Measurements from ENCODE around the gene FKRP.
"Not testable (repeated sequence)": the region's sequence is repeated elsewhere in the genome, so short reads cannot be mapped to it uniquely, and the experiment has no call there.

FKRP gene

GRCh38 chr19:46787040-46787330, 41.1 kb downstream of the FKRP start:
- no peak for ATAC-seq (ENCODE audit: low read depth)
- peaks cover 41% of the 10 kb centered on the region for H3K4me1 Mint-ChIP-seq

DNA sequence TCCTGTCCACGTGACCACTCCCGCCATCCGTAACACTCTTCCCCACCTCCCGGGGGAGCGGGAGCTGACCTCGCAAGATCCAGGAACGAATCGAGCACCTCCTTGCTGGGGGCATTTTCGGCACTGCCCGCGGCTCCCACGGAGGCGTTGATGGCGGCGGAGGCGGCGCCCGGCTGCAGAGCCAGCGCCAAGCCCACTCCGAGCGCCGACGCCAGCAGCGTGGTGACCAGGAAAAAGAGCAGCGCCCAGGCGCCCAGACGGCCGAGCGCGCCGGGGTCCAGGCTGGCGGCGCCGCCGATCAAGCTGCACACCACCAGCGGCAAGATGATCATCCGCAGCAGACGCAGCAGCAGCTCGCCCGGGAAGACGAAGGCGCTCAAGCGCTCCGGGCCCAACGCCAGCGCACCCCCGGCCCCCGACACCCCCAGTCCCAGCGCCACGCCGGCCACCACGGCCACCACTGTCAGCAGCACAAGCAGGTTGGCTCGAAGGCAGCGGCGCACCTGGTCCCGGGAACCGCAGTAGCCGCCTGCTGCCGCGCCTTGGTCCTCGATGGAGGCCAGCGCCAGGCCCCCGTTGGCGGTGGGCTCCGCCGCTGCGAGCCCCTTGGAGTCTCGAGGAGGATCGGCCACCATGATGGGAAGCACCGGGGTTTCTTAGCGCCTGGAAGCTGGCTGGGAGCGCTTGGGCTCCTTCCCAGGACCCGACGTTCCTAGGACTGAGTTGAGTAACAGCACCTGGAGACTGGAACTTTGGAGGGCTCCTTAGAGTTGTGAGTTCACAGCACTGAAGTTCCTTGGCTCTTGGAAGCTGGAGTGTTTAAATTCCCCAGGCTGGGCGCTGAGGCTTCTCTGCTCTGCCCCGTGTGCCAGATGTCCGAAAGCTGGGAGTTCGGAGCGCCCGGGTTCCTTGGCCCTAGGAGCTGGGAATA, 41.7 kb downstream of the FKRP start:
- peak in 1 of 2 donors; percentile 48 for DNase-seq (ENCODE audit: low spot score in 2 of 2)
- peak overlapping the region; percentile 95 for H3K27ac Mint-ChIP-seq
- no peaks in the 10 kb centered on the region for H3K9me3 Mint-ChIP-seq
- peak overlapping the region; percentile 95 for H3K4me3 Mint-ChIP-seq
- H3K27me3 Mint-ChIP-seq: no peaks in the 10 kb centered on the region
- peaks cover 6% of the 10 kb centered on the region for H3K36me3 Mint-ChIP-seq
- no peak for ATAC-seq (ENCODE audit: low read depth)
- peaks cover 39% of the 10 kb centered on the region for H3K4me1 Mint-ChIP-seq

More at GRCh38 chr19:46787040-46787330, 41.1 kb downstream of the FKRP start:
- Mint-ChIP-seq H3K4me3 (peak overlapping the region; percentile 95), H3K27me3 (no peaks in the 10 kb centered on the region), H3K9me3 (no peaks in the 10 kb centered on the region), H3K36me3 (peaks cover 7% of the 10 kb centered on the region), H3K27ac (peak overlapping the region; percentile 95)
- DNase-seq (ENCODE audit: low spot score in 2 of 2): no peak

DNA sequence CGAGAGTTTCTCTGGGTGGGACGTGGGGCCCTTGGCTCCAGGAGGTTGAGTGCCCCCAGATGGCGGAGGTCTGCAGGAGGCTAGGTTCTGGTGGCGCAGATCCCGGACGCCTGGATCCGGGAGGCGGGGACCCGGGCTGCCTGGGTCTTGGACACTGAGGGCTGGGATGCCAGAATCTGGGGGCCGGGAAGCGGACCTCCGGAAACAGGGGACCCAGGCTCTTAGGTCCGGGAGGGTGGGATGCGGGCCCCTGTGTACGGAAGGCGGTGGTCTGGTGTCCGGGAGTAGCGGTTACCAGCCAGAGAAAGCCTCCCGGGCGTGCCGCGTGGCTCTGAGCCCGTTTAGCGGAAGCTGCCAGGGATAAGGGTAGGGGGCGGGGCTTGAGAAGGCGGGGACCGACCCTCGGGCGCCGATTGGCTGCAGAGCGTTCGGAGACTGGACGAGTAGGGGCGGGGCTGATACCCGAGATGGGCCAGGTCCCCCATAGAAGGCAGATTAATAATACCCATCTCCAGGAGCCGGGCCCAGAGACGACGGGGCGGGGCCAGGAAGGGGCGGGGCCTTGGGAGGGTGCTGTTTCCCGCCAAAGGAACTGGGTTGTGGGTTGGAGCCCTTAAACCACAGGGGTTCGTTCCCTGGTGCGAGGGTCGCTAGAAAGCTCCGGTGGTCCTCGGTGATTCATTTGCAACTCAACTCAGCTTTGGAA, 42.6 kb downstream of the FKRP start, which contains the start of gene SLC1A5:
SLC1A5 (minus strand) TSS at position 333 of the 706 bp plus-strand sequence. CDS start 629 bp downstream, outside the sequence.
- Mint-ChIP-seq H3K27me3 (no peaks in the 10 kb centered on the region), H3K36me3 (peaks cover 2% of the 10 kb centered on the region), H3K4me1 (peaks cover 36% of the 10 kb centered on the region), H3K4me3 (peak within 1 kb of the TSS; percentile 95), H3K27ac (peak within 1 kb of the TSS; percentile 95), H3K9me3 (no peaks in the 10 kb centered on the region)
- peak; percentile 85 for ATAC-seq (ENCODE audit: low read depth)
- peak; percentile 96 to 98 for DNase-seq (ENCODE audit: low spot score in 2 of 2)

GRCh38 chr19:46788968-46789338, 43.1 kb downstream of the FKRP start:
- no peaks in the 10 kb centered on the region for H3K9me3 Mint-ChIP-seq
- H3K4me1 Mint-ChIP-seq: peaks cover 30% of the 10 kb centered on the region
- no peak for ATAC-seq (ENCODE audit: low read depth)
- no peaks in the 10 kb centered on the region for H3K36me3 Mint-ChIP-seq
- H3K4me3 Mint-ChIP-seq: peak overlapping the region; percentile 95
- DNase-seq (ENCODE audit: low spot score in 2 of 2): no peak
- H3K27ac Mint-ChIP-seq: no peak overlapping the region
- H3K27me3 Mint-ChIP-seq: no peaks in the 10 kb centered on the region

GRCh38 chr19:46789371-46789770, 43.5 kb downstream of the FKRP start:
- Mint-ChIP-seq H3K36me3 (no peaks in the 10 kb centered on the region), H3K9me3 (no peaks in the 10 kb centered on the region), H3K4me3 (no peak overlapping the region), H3K4me1 (peaks cover 26% of the 10 kb centered on the region), H3K27me3 (no peaks in the 10 kb centered on the region), H3K27ac (no peak overlapping the region)
- ATAC-seq (ENCODE audit: low read depth) (no peak), DNase-seq (ENCODE audit: low spot score in 2 of 2) (no peak)

- Mint-ChIP-seq H3K4me3 (no peak overlapping the region), H3K27me3 (no peaks in the 10 kb centered on the region), H3K9me3 (no peaks in the 10 kb centered on the region), H3K27ac (no peak overlapping the region), H3K36me3 (no peaks in the 10 kb centered on the region), H3K4me1 (peaks cover 6% of the 10 kb centered on the region)
- DNase-seq (ENCODE audit: low spot score in 2 of 2): no peak
- no peak for ATAC-seq (ENCODE audit: low read depth)
Measured at GRCh38 chr19:46791944-46792343, 46.1 kb downstream of the FKRP start.

- no peaks in the 10 kb centered on the region for H3K4me1 Mint-ChIP-seq
- H3K36me3 Mint-ChIP-seq: no peaks in the 10 kb centered on the region
- no peaks in the 10 kb centered on the region for H3K9me3 Mint-ChIP-seq
- no peak overlapping the region for H3K4me3 Mint-ChIP-seq
- H3K27ac Mint-ChIP-seq: no peak overlapping the region
- ATAC-seq (ENCODE audit: low read depth): no peak
- no peaks in the 10 kb centered on the region for H3K27me3 Mint-ChIP-seq
- no peak for DNase-seq (ENCODE audit: low spot score in 2 of 2)
Measured at GRCh38 chr19:46797881-46798280, 52.0 kb downstream of the FKRP start.

- H3K4me1 Mint-ChIP-seq: no peaks in the 10 kb centered on the region
- H3K9me3 Mint-ChIP-seq: no peaks in the 10 kb centered on the region
- DNase-seq (ENCODE audit: low spot score in 2 of 2) (no peak), ATAC-seq (ENCODE audit: low read depth) (no peak)
- H3K4me3 Mint-ChIP-seq: no peak overlapping the region
- no peaks in the 10 kb centered on the region for H3K27me3 Mint-ChIP-seq
- no peak overlapping the region for H3K27ac Mint-ChIP-seq
- H3K36me3 Mint-ChIP-seq: no peaks in the 10 kb centered on the region
Measured at GRCh38 chr19:46798713-46799112, 52.9 kb downstream of the FKRP start.

DNA sequence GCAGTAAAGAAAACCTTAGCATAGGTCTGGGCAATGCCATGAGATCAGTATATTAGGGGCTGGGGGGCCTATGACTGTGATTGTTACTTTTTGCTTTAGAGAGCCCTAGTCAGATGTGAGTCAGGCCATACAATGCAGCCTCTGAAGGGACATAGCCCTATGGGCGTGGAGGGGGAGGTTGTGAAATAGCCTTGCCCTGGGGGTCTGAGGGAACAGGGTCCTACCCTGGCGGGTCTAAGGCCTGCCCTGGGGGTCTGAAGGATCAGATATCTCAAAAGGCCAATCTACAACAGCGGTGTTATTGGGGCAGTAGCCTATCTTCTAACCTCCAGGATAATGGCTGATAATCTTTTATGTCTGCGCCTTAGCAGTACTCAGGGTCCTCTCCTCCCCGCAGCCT, 56.3 kb downstream of the FKRP start:
- H3K27me3 Mint-ChIP-seq: no peaks in the 10 kb centered on the region
- no peaks in the 10 kb centered on the region for H3K36me3 Mint-ChIP-seq
- H3K4me1 Mint-ChIP-seq: no peaks in the 10 kb centered on the region
- no peaks in the 10 kb centered on the region for H3K9me3 Mint-ChIP-seq
- DNase-seq (ENCODE audit: low spot score in 2 of 2) (no peak), ATAC-seq (ENCODE audit: low read depth) (no peak)
- H3K4me3 Mint-ChIP-seq: no peak overlapping the region
- no peak overlapping the region for H3K27ac Mint-ChIP-seq

- ATAC-seq (ENCODE audit: low read depth) (peak; percentile 42), DNase-seq (ENCODE audit: low spot score in 2 of 2) (no peak)
- H3K36me3 Mint-ChIP-seq: no peaks in the 10 kb centered on the region
- H3K4me1 Mint-ChIP-seq: no peaks in the 10 kb centered on the region
- no peak overlapping the region for H3K4me3 Mint-ChIP-seq
- no peaks in the 10 kb centered on the region for H3K9me3 Mint-ChIP-seq
- no peak overlapping the region for H3K27ac Mint-ChIP-seq
- no peaks in the 10 kb centered on the region for H3K27me3 Mint-ChIP-seq
Measured at GRCh38 chr19:46803555-46803954, 57.7 kb downstream of the FKRP start.

DNA sequence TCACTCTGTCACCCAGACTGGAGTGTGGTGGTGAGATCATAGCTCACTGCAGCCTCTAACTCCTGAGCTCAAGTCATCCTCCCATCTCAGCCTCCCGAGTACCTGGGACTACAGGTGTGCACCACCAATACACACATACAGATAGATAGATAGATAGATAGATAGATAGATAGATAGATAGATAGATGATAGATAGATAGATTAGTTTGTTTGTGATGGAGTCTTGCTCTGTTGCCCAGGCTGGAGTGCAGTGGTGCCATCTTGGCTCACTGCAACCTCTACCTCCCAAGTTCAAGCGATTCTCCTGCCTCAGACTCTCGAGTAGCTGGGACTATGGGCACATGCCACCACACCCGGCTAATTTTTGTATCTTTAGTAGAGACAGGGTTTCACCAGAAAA, 58.6 kb downstream of the FKRP start:
- not testable (repeated sequence) for H3K9me3 Mint-ChIP-seq; H3K36me3 Mint-ChIP-seq; ATAC-seq (ENCODE audit: low read depth); H3K27me3 Mint-ChIP-seq; DNase-seq (ENCODE audit: low spot score in 2 of 2); H3K27ac Mint-ChIP-seq; H3K4me1 Mint-ChIP-seq; H3K4me3 Mint-ChIP-seq

GRCh38 chr19:46806656-46807055, 60.8 kb downstream of the FKRP start:
- ATAC-seq (ENCODE audit: low read depth): no peak
- peaks cover 3% of the 10 kb centered on the region for H3K4me1 Mint-ChIP-seq
- H3K4me3 Mint-ChIP-seq: no peak overlapping the region
- H3K36me3 Mint-ChIP-seq: no peaks in the 10 kb centered on the region
- H3K9me3 Mint-ChIP-seq: no peaks in the 10 kb centered on the region
- no peak overlapping the region for H3K27ac Mint-ChIP-seq
- no peak for DNase-seq (ENCODE audit: low spot score in 2 of 2)
- no peaks in the 10 kb centered on the region for H3K27me3 Mint-ChIP-seq

All from memory B cell (primary cell).